ENCODE results near the gene ABCA2. TPM values are rescaled to one million over a fixed set of nuclear protein-coding genes. Genes with fewer than 3 reads are reported as not detected.

ABCA2 gene
- total and polyA plus RNA-seq, 2 experiments from 2014 or later = 7.0 to 16.0 TPM

- Mint-ChIP-seq H3K9me3 (no peaks in the 10 kb centered on the region), H3K4me3 (no peak overlapping the region), H3K4me1 (no peaks in the 10 kb centered on the region), H3K36me3 (ENCODE audit: low read depth) (peaks cover 2% of the 10 kb centered on the region; the same call in 1 of the 3 replicates), H3K27me3 (ENCODE audit: insufficient read depth, low read depth, poor library complexity) (peaks cover 4% of the 10 kb centered on the region), H3K27ac (no peak overlapping the region)
- no peak for ATAC-seq
- H3K27me3 ChIP-seq (ENCODE audit: insufficient read depth) = no peaks in the 10 kb centered on the region
- no peaks in the 10 kb centered on the region for H3K79me2 ChIP-seq (replicated peaks; ENCODE audit: insufficient read depth)
- H3F3A ChIP-seq (replicated peaks; ENCODE audit: low read depth) = no peaks in the 10 kb centered on the region
- no peak for DNase-seq (ENCODE audit: low spot score)
- no peaks in the 10 kb centered on the region for H3K4me1 ChIP-seq (ENCODE audit: insufficient read depth)
- TF ChIP-seq ZNF114 (CRISPR knock-in tag; IDR thresholded peaks at IDR 0.05) (no peak), ZNF331 (CRISPR knock-in tag; IDR thresholded peaks at IDR 0.05; ENCODE audit: low read depth) (no peak), ETS1 (IDR thresholded peaks at IDR 0.05) (no peak), JUNB (IDR thresholded peaks at IDR 0.05; ENCODE audit: unreplicated experiment) (no peak)
- TF ChIP-seq, protein P1, sequence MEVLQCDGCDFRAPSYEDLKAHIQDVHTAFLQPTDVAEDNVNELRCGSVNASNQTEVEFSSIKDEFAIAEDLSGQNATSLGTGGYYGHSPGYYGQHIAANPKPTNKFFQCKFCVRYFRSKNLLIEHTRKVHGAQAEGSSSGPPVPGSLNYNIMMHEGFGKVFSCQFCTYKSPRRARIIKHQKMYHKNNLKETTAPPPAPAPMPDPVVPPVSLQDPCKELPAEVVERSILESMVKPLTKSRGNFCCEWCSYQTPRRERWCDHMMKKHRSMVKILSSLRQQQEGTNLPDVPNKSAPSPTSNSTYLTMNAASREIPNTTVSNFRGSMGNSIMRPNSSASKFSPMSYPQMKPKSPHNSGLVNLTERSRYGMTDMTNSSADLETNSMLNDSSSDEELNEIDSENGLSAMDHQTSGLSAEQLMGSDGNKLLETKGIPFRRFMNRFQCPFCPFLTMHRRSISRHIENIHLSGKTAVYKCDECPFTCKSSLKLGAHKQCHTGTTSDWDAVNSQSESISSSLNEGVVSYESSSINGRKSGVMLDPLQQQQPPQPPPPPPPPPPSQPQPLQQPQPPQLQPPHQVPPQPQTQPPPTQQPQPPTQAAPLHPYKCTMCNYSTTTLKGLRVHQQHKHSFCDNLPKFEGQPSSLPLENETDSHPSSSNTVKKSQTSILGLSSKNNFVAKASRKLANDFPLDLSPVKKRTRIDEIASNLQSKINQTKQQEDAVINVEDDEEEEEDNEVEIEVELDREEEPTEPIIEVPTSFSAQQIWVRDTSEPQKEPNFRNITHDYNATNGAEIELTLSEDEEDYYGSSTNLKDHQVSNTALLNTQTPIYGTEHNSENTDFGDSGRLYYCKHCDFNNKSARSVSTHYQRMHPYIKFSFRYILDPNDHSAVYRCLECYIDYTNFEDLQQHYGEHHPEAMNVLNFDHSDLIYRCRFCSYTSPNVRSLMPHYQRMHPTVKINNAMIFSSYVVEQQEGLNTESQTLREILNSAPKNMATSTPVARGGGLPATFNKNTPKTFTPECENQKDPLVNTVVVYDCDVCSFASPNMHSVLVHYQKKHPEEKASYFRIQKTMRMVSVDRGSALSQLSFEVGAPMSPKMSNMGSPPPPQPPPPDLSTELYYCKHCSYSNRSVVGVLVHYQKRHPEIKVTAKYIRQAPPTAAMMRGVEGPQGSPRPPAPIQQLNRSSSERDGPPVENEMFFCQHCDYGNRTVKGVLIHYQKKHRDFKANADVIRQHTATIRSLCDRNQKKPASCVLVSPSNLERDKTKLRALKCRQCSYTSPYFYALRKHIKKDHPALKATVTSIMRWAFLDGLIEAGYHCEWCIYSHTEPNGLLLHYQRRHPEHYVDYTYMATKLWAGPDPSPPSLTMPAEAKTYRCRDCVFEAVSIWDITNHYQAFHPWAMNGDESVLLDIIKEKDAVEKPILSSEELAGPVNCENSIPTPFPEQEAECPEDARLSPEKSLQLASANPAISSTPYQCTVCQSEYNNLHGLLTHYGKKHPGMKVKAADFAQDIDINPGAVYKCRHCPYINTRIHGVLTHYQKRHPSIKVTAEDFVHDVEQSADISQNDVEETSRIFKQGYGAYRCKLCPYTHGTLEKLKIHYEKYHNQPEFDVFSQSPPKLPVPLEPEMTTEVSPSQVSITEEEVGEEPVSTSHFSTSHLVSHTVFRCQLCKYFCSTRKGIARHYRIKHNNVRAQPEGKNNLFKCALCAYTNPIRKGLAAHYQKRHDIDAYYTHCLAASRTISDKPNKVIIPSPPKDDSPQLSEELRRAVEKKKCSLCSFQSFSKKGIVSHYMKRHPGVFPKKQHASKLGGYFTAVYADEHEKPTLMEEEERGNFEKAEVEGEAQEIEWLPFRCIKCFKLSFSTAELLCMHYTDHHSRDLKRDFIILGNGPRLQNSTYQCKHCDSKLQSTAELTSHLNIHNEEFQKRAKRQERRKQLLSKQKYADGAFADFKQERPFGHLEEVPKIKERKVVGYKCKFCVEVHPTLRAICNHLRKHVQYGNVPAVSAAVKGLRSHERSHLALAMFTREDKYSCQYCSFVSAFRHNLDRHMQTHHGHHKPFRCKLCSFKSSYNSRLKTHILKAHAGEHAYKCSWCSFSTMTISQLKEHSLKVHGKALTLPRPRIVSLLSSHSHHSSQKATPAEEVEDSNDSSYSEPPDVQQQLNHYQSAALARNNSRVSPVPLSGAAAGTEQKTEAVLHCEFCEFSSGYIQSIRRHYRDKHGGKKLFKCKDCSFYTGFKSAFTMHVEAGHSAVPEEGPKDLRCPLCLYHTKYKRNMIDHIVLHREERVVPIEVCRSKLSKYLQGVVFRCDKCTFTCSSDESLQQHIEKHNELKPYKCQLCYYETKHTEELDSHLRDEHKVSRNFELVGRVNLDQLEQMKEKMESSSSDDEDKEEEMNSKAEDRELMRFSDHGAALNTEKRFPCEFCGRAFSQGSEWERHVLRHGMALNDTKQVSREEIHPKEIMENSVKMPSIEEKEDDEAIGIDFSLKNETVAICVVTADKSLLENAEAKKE (CRISPR knock-in tag; IDR thresholded peaks at IDR 0.05) = no peak
- no peaks in the 10 kb centered on the region for H4K20me1 ChIP-seq (replicated peaks; ENCODE audit: insufficient read depth)
- no peak overlapping the region for H3K4me2 ChIP-seq
- no peaks in the 10 kb centered on the region for H3K36me3 ChIP-seq (ENCODE audit: insufficient read depth)
- no peak overlapping the region for H3K4me3 ChIP-seq
- no peaks in the 10 kb centered on the region for H3K9me2 ChIP-seq (ENCODE audit: insufficient read depth)
- no peak overlapping the region for H2AFZ ChIP-seq
- H3K27ac ChIP-seq (ENCODE audit: low read depth) = no peak overlapping the region
Observed at GRCh38 chr9:137014776-137015539, 13.1 kb downstream of the ABCA2 start.
